Loucy (cell line): ENCODE measurements around the gene ODF2L.

Experiments
- EZH2phosphoT487 ChIP-seq: fragments of 200-600 bp; IDR thresholded peaks from 2 replicates; pipeline ENCODE4 v1.6.1; 2018; ENCODE audit warnings: antibody characterized with exemption, mild to moderate bottlenecking, moderate library complexity, borderline replicate concordance
- TF ChIP-seq, protein P1 (sequence below): fragments of 200-600 bp; sonication (generic); conservative IDR thresholded peaks from 2 replicates; pipeline ENCODE4 v1.5.1; 2014; ENCODE audit warnings: mild to moderate bottlenecking, antibody characterized with exemption, low read length

GRCh38 chr1:86430376-86430775, 34.3 kb upstream of the ODF2L start:
- TF ChIP-seq, protein P1, sequence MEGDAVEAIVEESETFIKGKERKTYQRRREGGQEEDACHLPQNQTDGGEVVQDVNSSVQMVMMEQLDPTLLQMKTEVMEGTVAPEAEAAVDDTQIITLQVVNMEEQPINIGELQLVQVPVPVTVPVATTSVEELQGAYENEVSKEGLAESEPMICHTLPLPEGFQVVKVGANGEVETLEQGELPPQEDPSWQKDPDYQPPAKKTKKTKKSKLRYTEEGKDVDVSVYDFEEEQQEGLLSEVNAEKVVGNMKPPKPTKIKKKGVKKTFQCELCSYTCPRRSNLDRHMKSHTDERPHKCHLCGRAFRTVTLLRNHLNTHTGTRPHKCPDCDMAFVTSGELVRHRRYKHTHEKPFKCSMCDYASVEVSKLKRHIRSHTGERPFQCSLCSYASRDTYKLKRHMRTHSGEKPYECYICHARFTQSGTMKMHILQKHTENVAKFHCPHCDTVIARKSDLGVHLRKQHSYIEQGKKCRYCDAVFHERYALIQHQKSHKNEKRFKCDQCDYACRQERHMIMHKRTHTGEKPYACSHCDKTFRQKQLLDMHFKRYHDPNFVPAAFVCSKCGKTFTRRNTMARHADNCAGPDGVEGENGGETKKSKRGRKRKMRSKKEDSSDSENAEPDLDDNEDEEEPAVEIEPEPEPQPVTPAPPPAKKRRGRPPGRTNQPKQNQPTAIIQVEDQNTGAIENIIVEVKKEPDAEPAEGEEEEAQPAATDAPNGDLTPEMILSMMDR = no peak
- TF ChIP-seq EZH2phosphoT487 = no peak
